Measurements from ENCODE around the gene CASP12.

DNA sequence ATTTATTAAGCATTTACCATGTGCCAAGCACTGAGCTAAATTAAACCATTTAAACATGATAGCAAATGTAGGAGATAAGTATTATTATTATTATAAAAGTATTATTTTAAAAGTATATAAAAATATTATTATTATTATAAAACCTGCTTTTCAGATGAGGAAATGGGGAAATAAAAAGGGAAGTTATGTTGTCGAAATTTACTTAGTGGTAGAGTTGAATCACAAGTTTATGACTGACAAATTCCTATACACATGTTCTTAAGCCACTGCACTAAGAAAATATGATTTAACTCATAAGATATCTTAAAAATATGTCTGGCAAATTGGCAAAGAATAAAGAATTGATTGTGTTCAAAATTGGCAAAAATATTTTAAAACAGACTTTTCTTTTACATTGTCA lies 53.8 kb downstream of the CASP12 start:
- TF ChIP-seq, protein P1, sequence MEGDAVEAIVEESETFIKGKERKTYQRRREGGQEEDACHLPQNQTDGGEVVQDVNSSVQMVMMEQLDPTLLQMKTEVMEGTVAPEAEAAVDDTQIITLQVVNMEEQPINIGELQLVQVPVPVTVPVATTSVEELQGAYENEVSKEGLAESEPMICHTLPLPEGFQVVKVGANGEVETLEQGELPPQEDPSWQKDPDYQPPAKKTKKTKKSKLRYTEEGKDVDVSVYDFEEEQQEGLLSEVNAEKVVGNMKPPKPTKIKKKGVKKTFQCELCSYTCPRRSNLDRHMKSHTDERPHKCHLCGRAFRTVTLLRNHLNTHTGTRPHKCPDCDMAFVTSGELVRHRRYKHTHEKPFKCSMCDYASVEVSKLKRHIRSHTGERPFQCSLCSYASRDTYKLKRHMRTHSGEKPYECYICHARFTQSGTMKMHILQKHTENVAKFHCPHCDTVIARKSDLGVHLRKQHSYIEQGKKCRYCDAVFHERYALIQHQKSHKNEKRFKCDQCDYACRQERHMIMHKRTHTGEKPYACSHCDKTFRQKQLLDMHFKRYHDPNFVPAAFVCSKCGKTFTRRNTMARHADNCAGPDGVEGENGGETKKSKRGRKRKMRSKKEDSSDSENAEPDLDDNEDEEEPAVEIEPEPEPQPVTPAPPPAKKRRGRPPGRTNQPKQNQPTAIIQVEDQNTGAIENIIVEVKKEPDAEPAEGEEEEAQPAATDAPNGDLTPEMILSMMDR (IDR thresholded peaks at IDR 0.05): no peak
- TF ChIP-seq POLR2A (IDR thresholded peaks at IDR 0.05): no peak

All from ovary (tissue), 3 donors.